MM.1S (cell line): Measurements from ENCODE around the gene LARP1.
"Not testable (repeated sequence)": the region's sequence is repeated elsewhere in the genome, so short reads cannot be mapped to it uniquely, and the experiment has no call there.

Experiments
- EZH2 ChIP-seq: fragments of 300-600 bp; sonication (generic); optimal IDR thresholded peaks from 2 replicates; pipeline ENCODE3; 2017; ENCODE audit warnings: low read depth, mild to moderate bottlenecking, antibody characterized with exemption, low read length, mixed read lengths
- TF ChIP-seq, protein P1 (sequence below): fragments of 300-600 bp; sonication (generic); IDR thresholded peaks from 2 replicates; pipeline ENCODE4 v1.5.1; 2016; ENCODE audit warnings: antibody characterized with exemption, low read length, mixed read lengths

DNA sequence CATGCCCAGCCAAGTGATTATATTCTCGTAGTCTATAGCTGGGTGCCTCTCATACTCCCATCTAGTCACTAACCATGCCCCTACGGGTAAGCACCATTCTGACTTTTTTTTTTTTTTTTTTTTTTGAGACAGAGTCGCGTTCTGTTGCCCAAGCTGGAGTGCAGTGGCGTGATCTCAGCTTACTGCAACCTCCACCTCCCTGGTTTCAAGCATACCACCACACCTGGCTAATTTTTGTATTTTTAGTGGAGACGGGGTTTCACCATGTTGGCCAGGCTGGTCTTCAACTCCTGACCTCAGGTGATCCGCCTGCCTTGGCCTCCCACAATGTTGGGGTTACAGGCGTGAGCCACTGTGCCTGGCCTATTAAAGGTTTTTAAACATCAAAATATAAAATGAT lies 24.4 kb upstream of the LARP1 start:
- TF ChIP-seq, protein P1, sequence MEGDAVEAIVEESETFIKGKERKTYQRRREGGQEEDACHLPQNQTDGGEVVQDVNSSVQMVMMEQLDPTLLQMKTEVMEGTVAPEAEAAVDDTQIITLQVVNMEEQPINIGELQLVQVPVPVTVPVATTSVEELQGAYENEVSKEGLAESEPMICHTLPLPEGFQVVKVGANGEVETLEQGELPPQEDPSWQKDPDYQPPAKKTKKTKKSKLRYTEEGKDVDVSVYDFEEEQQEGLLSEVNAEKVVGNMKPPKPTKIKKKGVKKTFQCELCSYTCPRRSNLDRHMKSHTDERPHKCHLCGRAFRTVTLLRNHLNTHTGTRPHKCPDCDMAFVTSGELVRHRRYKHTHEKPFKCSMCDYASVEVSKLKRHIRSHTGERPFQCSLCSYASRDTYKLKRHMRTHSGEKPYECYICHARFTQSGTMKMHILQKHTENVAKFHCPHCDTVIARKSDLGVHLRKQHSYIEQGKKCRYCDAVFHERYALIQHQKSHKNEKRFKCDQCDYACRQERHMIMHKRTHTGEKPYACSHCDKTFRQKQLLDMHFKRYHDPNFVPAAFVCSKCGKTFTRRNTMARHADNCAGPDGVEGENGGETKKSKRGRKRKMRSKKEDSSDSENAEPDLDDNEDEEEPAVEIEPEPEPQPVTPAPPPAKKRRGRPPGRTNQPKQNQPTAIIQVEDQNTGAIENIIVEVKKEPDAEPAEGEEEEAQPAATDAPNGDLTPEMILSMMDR, result not testable (repeated sequence)
- not testable (repeated sequence) for TF ChIP-seq EZH2
